ENCODE data around the gene TCEANC2. TPM values are rescaled to one million over a fixed set of nuclear protein-coding genes. Genes with fewer than 3 reads are reported as not detected.

Gene TCEANC2
- total RNA-seq, 4 donors from 2014 or later = 1.5 to 7.3 (median 3.2) TPM

- H3K36me3 ChIP-seq = no peaks in the 10 kb centered on the region
- no peak for TF ChIP-seq POLR2A (IDR thresholded peaks at IDR 0.05)
- TF ChIP-seq CTCF (IDR thresholded peaks at IDR 0.05) = peak in 3 of 4 experiments; percentile 10 to 40 (median 26)
- no peak for DNase-seq
- no peak overlapping the region for H3K4me3 ChIP-seq
- no peaks in the 10 kb centered on the region for H3K4me1 ChIP-seq
- intact Hi-C loops (cut with DNase I; ENCODE audit: low total_unique reads) = loop anchor here (10.0 kb wide), 1 partner anchor 139 kb away; no protein-coding TSS in a partner anchor
- no peaks in the 10 kb centered on the region for H3K9me3 ChIP-seq
- H3K27me3 ChIP-seq = no peaks in the 10 kb centered on the region
- H3K27ac ChIP-seq = no peak overlapping the region
Observed at GRCh38 chr1:54125386-54126070, 72.1 kb downstream of the TCEANC2 start.

- intact Hi-C loops (cut with DNase I; ENCODE audit: low total_unique reads) = loop anchor here (10.0 kb wide), 1 partner anchor 138 kb away; no protein-coding TSS in a partner anchor
- no peak for TF ChIP-seq POLR2A (IDR thresholded peaks at IDR 0.05)
- TF ChIP-seq CTCF (IDR thresholded peaks at IDR 0.05) = no peak
- H3K4me1 ChIP-seq = no peaks in the 10 kb centered on the region
- H3K27me3 ChIP-seq = no peaks in the 10 kb centered on the region
- DNase-seq = no peak
- no peaks in the 10 kb centered on the region for H3K36me3 ChIP-seq
- H3K9me3 ChIP-seq = no peaks in the 10 kb centered on the region
- no peak overlapping the region for H3K27ac ChIP-seq
- H3K4me3 ChIP-seq = no peak overlapping the region
Observed at GRCh38 chr1:54126271-54126815, 72.9 kb downstream of the TCEANC2 start.

- DNase-seq = no peak
- no peaks in the 10 kb centered on the region for H3K9me3 ChIP-seq
Observed at GRCh38 chr1:54127594-54128300, 74.3 kb downstream of the TCEANC2 start.

GRCh38 chr1:54129858-54130257 is 76.5 kb downstream of the TCEANC2 start:
- DNase-seq = no peak
- H3K36me3 ChIP-seq = no peaks in the 10 kb centered on the region
- no peaks in the 10 kb centered on the region for H3K4me1 ChIP-seq
- no peaks in the 10 kb centered on the region for H3K9me3 ChIP-seq
- H3K27ac ChIP-seq = no peak overlapping the region
- H3K27me3 ChIP-seq = no peaks in the 10 kb centered on the region
- TF ChIP-seq POLR2A (IDR thresholded peaks at IDR 0.05) (no peak), CTCF (IDR thresholded peaks at IDR 0.05) (no peak)
- intact Hi-C loops (cut with DNase I; ENCODE audit: low total_unique reads) = loop anchor here (10.0 kb wide), 1 partner anchor 135 kb away; no protein-coding TSS in a partner anchor
- H3K4me3 ChIP-seq = no peak overlapping the region

More at GRCh38 chr1:54127594-54128300, 74.3 kb downstream of the TCEANC2 start:
- H3K27ac ChIP-seq = no peak overlapping the region
- TF ChIP-seq POLR2A (IDR thresholded peaks at IDR 0.05) (no peak), CTCF (IDR thresholded peaks at IDR 0.05) (no peak)
- no peak overlapping the region for H3K4me3 ChIP-seq
- intact Hi-C loops (cut with DNase I; ENCODE audit: low total_unique reads) = loop anchor here (10.0 kb wide), 1 partner anchor 137 kb away; no protein-coding TSS in a partner anchor
- H3K27me3 ChIP-seq = no peaks in the 10 kb centered on the region
- H3K36me3 ChIP-seq = no peaks in the 10 kb centered on the region
- H3K4me1 ChIP-seq = no peaks in the 10 kb centered on the region

GRCh38 chr1:54131419-54131818 is 78.0 kb downstream of the TCEANC2 start:
- H3K4me3 ChIP-seq = no peak overlapping the region
- H3K36me3 ChIP-seq = no peaks in the 10 kb centered on the region
- no peaks in the 10 kb centered on the region for H3K4me1 ChIP-seq
- no peaks in the 10 kb centered on the region for H3K9me3 ChIP-seq
- no peak for DNase-seq
- no peak overlapping the region for H3K27ac ChIP-seq
- no peaks in the 10 kb centered on the region for H3K27me3 ChIP-seq
- intact Hi-C loops (cut with DNase I; ENCODE audit: low total_unique reads) = no loop called here
- TF ChIP-seq CTCF (IDR thresholded peaks at IDR 0.05) (no peak), POLR2A (IDR thresholded peaks at IDR 0.05) (no peak)

Measured in uterus (tissue), 4 donors.